ENCODE data around the gene KRT6C. TPM values are rescaled to one million over a fixed set of nuclear protein-coding genes. Genes with fewer than 3 reads are reported as not detected.

The KRT6C gene
- not detected in 2 replicates for total RNA-seq
- polyA plus RNA-seq = not detected in 2 replicates

DNA sequence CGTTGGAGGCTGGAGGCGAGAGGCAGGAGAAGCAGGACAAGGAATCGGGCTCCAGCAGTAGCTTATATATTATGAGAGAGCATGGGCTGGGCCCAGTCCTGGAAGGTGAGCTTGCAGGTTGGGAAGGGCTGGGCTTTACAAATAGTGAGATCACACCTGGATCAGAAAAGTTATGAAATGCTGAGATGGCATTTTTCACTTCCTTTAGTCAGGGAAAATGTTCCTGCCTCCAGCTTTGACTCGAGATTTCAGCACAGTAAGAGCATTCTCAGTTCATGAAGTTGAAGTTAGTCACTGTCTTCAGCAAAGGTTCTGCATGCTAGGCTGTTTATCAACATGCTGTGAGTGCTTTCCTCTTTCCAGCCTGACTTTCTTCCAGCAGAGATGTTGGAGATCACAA, at the start of gene KRT6C:
Gene KRT6C, minus strand, starts transcription at position 38 of the 400 bp plus-strand sequence. CDS start 68 bp downstream, outside the sequence.
- H3K4me1 ChIP-seq (ENCODE audit: low read depth) = no peaks in the 10 kb centered on the region
- H3K27me3 ChIP-seq = no peaks in the 10 kb centered on the region
- H3K9me3 ChIP-seq (ENCODE audit: low read depth) = no peaks in the 10 kb centered on the region
- H3K27ac ChIP-seq = no peak within 1 kb of the TSS
- no peaks in the 10 kb centered on the region for H3K36me3 ChIP-seq
- DNase-seq (ENCODE audit: low read depth in 1 of 2, low spot score in 1 of 2) = no peak
- TF ChIP-seq, protein P1, sequence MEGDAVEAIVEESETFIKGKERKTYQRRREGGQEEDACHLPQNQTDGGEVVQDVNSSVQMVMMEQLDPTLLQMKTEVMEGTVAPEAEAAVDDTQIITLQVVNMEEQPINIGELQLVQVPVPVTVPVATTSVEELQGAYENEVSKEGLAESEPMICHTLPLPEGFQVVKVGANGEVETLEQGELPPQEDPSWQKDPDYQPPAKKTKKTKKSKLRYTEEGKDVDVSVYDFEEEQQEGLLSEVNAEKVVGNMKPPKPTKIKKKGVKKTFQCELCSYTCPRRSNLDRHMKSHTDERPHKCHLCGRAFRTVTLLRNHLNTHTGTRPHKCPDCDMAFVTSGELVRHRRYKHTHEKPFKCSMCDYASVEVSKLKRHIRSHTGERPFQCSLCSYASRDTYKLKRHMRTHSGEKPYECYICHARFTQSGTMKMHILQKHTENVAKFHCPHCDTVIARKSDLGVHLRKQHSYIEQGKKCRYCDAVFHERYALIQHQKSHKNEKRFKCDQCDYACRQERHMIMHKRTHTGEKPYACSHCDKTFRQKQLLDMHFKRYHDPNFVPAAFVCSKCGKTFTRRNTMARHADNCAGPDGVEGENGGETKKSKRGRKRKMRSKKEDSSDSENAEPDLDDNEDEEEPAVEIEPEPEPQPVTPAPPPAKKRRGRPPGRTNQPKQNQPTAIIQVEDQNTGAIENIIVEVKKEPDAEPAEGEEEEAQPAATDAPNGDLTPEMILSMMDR (IDR thresholded peaks at IDR 0.05; ENCODE audit: low read depth, low read length) = no peak
- H3K4me3 ChIP-seq = no peak within 1 kb of the TSS

DNA sequence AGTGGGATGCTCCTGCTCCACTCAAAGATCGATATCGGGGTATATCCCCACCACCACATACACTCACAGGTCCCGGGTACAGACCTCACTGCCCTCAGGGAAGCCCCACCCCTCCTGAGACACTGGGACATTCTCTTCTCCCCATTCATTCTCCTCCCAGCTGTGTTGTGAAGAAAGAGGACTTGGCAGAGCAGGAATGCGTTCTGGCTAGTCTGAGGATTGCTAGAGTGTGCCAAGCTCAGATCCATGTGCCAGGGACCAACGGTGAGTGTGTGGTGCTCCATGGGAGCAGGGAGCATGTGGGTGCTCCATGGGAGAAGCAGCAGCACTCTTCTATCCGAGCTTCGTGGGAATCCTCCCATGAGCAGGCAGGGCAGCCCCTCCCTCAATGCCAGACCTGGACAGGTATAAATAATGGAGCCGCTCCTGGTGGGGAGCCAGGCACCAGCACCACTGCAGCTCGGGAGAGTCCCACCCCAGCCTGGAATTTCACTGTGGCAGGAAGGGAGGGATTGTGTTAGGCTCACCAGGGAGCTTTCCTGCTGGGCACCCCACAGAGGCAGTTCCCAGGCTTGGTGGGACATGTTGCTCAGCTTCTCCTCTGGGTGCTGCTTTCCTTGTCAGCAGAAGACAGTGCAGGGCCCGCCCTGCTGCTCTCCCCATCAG, 48.9 kb upstream of the KRT6C start:
- peaks cover 3% of the 10 kb centered on the region for H3K27me3 ChIP-seq
- peak in 1 of 2 donors; percentile 49 for DNase-seq (ENCODE audit: low read depth in 1 of 2, low spot score in 1 of 2)
- TF ChIP-seq, protein P1 (IDR thresholded peaks at IDR 0.05; ENCODE audit: low read depth, low read length) = no peak
- H3K27ac ChIP-seq = no peak overlapping the region
- H3K4me3 ChIP-seq = no peak overlapping the region
- H3K4me1 ChIP-seq (ENCODE audit: low read depth) = no peaks in the 10 kb centered on the region
- H3K9me3 ChIP-seq (ENCODE audit: low read depth) = no peaks in the 10 kb centered on the region
- H3K36me3 ChIP-seq = no peaks in the 10 kb centered on the region

DNA sequence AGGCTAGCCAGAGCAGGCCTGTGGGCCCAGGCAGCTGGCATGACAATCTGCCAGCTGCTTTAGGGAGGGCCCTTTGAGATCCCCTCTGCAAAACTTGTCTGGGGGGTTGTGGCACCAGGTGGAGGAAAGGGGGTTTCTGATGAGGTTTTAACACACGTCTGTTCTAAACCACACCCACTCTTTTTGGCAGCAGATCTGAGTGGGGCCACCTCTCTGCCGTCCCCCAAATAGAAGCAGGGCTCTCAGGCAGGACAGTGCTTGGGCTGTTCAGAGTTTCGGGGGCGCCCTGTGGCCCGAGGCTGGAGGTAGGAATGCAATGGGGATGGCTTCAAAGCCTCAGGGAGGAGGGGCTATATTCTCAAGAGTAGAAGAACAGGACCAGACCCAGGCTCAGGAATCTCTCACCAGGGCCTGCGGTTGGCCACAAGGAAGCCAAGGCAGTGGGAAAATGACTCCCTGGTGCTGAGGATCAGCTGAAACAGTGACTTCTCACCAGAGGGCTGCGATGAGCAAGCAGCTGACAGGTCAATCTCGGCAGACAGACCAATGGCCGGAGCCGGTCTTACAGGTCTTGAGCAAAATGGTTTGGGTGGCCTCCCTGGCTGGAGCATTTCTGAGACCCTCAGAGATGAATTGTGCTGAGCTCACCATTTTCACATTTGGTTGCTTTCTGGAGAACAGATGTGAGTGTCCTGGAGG, 48.1 kb upstream of the KRT6C start:
- H3K4me1 ChIP-seq (ENCODE audit: low read depth) = no peaks in the 10 kb centered on the region

DNA sequence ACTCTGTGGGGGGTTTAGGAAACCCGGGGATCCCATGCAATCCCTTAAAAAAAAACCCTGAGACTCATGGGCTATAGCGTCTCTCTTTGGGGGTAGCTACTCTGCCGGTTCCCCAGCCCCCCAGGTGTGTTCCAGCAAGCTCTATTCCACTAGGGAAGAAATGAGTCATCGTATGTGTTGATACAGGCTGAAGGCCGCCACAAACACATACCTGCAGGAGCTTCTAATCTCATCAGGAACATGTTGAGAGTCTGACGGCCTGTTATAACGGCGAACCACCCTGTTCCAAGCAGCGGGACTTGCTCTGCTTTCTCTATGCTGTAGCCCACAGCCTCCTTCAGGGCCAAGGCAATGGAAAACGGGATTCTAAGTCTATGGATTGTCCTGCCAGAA, 47.6 kb upstream of the KRT6C start:
- Histone ChIP-seq H3K27ac (no peak overlapping the region), H3K4me3 (no peak overlapping the region), H3K9me3 (ENCODE audit: low read depth) (no peaks in the 10 kb centered on the region), H3K36me3 (no peaks in the 10 kb centered on the region), H3K27me3 (peaks cover 3% of the 10 kb centered on the region), H3K4me1 (ENCODE audit: low read depth) (no peaks in the 10 kb centered on the region)
- TF ChIP-seq, protein P1 (IDR thresholded peaks at IDR 0.05; ENCODE audit: low read depth, low read length) = no peak
- DNase-seq (ENCODE audit: low read depth in 1 of 2, low spot score in 1 of 2) = peak in 1 of 2 donors; percentile 67

More for the DNA sequence above, 48.1 kb upstream of the KRT6C start:
- TF ChIP-seq, protein P1 (IDR thresholded peaks at IDR 0.05; ENCODE audit: low read depth, low read length) = no peak
- H3K9me3 ChIP-seq (ENCODE audit: low read depth) = no peaks in the 10 kb centered on the region
- peaks cover 3% of the 10 kb centered on the region for H3K27me3 ChIP-seq
- DNase-seq (ENCODE audit: low read depth in 1 of 2, low spot score in 1 of 2) = peak in 1 of 2 donors; percentile 52
- H3K27ac ChIP-seq = no peak overlapping the region
- H3K4me3 ChIP-seq = no peak overlapping the region
- H3K36me3 ChIP-seq = no peaks in the 10 kb centered on the region

DNA sequence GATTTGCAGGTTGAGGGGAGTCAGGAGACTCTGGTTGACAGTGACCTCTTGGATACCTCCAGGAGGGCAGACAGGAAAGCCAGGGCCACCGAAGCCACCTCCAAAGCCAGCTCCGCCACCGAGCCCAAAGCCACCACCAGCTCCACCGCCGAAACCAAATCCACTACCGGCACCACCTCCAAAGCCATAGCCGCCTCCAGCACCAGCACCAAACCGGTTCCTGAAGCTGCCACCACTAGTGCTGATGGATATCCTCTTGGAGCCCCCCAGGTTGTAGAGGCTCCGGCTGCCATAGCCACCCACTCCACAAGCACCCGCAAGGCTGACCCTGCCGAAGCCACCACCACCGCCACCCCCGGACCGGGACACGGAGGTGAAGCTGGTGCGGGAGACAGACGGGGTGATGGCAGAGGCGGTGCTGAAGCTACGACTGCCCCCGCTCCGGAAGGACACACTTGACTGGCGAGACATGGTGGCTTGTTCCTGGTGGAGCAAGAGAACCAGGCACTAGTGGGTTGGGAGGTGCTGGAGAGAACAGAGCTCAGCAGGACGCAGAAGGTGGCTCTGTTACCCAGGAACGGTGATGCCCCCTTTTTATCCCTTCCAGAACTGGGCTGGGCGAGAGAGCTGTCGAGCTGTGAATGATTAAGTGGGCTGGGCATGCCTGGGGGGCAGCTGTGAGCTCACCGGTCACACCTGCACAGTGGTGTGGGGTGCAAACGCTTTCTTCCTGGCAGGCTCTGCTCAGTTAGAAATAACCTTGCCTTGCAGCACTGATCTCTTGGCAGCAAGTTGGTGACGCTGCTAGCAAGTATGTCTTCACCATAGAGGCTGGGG, 46.4 kb upstream of the KRT6C start, which contains the start of gene KRT5:
Gene KRT5, minus strand, starts transcription at position 569 of the 837 bp plus-strand sequence. Its CDS starts 98 bp downstream, at position 471.
- Histone ChIP-seq H3K9me3 (ENCODE audit: low read depth) (no peaks in the 10 kb centered on the region), H3K36me3 (no peaks in the 10 kb centered on the region), H3K27me3 (peaks cover 3% of the 10 kb centered on the region), H3K4me1 (ENCODE audit: low read depth) (no peaks in the 10 kb centered on the region), H3K27ac (no peak within 1 kb of the TSS), H3K4me3 (no peak within 1 kb of the TSS)
- DNase-seq (ENCODE audit: low read depth in 1 of 2, low spot score in 1 of 2) = no peak
- TF ChIP-seq, protein P1 (IDR thresholded peaks at IDR 0.05; ENCODE audit: low read depth, low read length) = no peak
